NCI-H345 treated with DMSO at 0.1 percent for 48 hours (cell line): ENCODE measurements around the gene SLCO1B1.
A peak's percentile ranks its signal among the peaks of the same experiment; 100 is the strongest.

Source experiments
- DNase-seq: peaks from one replicate; lab custom pipeline; 2025; ENCODE audit not compliant: unreplicated experiment; lab: John Stamatoyannopoulos, UW

Gene SLCO1B1

DNA sequence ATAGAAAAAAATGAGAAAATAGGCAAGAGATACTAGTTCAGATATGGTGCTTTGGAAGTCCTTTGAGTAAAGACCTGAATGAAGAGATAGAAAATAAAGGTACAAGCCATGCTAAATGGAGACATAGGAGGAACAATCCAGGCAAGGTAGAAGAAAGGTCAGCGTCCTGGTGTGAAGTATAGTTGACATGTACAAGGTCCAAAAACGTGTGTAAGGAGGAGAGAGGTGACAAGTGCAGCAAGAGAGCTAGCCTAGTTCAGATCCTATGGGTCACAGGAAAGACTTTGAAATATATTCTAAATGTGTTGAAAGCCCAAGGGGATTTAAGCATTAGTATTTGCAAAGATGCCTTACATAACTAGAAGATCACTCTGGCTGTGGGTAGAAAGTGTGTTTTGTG, 88.2 kb downstream of the SLCO1B1 start:
- DNase-seq = no peak

DNA sequence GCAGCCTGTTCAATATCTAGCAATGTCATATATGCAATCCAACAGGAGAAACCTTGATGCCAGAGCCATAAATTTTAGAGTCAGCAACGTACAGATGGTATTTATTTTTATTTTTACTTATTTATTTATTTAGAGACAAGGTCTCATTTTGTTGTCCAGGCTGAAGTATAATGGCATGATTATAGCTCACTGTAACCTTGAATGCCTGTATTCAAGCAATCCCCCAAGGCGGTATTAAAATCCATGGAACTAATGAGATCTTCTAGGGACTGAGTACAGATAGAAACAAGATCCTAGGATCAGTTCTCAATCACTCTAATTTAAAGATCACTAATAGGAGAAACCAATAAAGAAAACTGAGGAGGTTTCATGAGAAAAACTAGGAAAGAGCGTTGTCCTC, 89.3 kb downstream of the SLCO1B1 start:
- DNase-seq = no peak

DNA sequence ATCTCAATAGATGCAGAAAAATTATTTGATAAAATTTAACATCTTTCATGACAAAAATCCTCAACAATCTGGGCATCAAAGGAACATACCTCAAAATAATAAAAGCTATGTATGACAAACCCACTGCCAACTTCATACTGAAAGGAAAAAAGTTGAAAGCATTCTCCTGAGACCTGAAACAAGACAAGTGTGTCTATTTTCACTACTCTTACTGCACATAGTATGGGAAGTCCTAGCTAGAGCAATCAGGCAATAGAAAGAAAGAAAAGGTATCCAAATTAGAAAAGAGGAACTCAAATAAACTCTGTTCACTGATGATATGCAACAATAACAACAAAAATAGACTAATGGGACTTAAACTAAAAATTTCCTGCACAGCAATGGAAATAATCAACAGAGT, 90.1 kb downstream of the SLCO1B1 start:
- no peak for DNase-seq

DNA sequence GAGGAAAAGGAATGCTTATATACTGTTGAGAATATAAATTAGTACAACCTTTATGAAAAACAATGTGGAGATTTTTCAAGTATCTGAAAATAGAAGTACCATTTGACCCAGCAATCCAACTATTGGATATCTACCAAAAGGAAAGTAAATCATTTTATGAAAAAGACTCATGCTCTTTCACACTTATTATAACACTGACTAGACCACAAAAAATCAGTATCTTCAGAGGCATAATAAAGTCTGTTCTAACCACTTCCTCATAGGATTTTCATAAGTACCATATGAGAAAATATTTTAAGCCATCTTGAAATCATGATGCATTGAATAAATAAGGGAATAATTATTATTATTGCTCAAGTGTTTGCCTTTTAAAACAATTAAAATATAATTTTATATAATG, 90.8 kb downstream of the SLCO1B1 start:
- no peak for DNase-seq

DNA sequence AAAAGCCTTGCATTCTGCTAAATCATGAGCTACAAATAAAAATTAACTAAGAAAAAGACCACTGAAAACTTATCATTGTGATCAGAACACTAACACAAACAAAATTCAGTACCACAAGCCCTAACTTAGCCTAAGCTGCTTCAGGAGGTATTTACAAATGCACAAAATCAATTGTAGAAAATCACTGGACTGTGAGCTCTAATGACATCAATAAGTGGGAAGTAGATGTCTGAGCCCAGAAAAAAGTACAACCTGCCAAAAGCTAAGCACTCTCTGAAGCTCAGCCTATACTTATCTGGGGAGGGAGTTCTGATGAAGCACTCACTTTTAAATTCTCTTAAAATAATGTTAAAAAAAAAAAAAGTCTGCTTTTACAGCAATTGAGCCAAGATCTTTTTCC, 92.9 kb downstream of the SLCO1B1 start:
- DNase-seq = peak; percentile 14

DNA sequence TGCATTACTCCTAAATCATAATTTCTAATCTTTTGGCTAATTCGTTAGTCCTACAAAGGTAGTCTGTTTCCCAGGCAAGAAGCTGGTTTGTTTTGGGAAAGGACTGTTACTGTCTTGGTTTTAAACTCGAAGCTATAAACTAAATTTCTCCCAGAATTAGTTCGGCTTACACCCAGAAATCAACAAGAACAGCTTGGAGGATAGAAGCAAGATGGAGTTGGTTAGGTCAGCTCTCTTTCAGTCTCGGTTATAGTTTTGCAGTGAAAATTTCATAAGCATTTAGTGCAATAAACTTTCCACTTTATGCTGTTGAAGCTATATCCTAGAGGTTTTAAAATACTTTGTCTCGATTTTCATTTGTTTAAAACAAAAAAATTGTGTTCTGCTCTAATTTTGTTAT, 103.4 kb downstream of the SLCO1B1 start:
- DNase-seq = no peak

DNA sequence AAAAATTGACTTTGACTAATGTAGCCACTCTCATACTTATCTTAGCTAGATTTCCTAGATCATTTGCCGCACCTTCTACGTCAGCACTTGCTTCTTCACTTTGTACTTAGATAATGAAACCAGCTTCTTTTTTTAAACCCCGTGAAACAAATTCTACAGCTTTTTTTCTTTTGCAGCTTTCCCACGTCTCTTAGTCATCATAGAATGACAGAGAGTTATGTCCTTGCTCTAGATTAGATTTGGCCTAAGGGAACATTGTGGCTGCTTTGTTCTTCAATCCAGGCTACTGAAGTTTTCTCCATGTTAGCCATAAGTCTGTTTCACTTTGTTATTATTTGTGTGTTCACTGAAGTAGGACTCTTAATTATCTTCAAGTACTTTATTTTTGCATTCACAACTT, 108.9 kb downstream of the SLCO1B1 start:
- no peak for DNase-seq

DNA sequence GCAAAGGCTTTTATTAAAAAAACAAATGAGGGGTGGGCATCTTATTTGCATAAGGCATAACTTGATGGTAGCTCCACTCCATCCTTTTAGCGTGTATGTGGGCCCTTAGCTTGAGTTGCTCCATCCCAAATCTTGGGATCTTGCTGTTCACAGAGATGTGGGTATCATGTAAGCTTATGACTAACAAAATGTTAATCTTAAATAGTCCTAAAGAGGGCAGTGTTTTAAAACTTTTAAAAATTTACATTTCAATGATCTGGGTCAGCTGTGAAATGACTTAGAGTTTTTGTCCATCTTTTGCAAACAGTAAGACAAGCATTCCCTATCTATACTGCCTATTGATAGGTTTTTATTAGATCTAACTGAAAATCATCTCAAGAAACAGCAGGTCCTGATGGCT, 117.7 kb downstream of the SLCO1B1 start:
- DNase-seq = peak; percentile 15

DNA sequence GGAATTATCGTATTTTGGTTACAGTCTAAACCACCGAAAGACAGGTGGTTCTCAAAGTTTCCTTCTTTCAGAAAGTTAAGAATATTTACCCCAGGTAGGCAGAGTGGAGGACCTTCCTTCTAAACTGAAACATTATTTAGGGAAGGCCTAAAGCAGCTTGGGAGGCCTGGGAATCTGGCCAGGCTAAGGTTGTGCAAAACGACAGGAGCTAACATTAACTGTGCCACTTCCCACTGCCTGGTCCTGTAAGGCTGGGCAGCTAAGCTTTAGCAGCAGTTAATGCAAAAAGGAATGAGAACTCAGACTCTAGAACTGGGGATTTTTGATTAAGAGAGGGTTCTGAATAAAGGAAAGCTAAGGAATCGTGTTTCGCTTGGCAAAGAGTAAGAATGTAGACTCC, 121.1 kb downstream of the SLCO1B1 start:
- no peak for DNase-seq

DNA sequence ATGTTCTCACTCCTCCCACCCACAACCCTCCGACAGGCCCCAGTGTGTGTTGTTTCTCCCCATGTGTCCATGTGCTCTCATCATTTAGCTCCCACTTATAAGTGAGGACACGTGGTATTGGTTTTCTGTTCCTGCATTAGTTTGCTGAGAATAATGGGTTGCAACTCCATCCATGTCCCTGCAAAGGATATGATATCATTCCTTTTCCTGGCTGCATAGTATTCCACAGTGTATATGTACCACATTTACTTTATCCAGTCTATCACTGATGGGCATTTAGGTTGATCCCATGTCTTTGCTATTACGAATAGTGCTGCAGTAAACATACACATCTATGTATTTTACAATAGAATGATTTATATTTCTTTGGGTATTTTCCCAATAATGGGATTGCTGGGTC, 126.2 kb downstream of the SLCO1B1 start:
- DNase-seq = no peak

DNA sequence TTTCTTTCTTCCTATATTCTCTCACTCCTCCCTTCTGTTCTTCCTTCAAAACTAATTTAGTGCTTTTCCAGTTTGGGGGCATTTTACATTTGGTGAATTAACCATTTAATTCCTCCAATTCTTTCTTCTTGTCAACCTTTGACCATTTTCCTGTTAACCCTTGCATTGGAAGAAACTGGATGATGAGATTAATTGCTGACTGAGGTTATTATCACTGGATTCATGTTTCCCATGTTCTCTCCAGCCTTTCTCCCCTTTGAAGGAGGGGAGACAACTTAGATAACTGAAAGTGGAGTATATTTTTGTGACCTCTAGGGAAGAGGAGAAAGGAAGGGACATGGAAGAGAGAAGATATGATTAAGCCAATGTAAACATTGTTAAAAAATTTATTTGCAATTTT, 133.2 kb downstream of the SLCO1B1 start:
- DNase-seq = no peak

DNA sequence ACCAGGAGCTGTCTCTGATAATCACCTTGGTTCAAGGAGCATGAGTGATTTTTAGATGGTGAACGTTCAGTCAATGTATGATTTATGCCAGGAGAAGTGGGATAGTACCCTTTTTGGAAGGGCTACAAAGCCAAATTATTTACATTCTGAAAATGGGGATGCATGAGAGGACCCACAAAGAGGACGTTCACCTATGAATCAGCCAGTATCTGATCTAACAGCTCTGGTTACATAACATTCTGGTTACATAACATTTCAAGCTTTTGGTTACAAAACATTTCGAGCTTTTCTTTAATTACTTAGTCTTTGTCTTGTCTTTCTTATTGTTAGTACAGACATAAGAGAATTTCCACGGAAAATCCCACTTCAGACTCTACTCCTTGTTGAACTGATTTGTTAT, 134.9 kb downstream of the SLCO1B1 start:
- no peak for DNase-seq

DNA sequence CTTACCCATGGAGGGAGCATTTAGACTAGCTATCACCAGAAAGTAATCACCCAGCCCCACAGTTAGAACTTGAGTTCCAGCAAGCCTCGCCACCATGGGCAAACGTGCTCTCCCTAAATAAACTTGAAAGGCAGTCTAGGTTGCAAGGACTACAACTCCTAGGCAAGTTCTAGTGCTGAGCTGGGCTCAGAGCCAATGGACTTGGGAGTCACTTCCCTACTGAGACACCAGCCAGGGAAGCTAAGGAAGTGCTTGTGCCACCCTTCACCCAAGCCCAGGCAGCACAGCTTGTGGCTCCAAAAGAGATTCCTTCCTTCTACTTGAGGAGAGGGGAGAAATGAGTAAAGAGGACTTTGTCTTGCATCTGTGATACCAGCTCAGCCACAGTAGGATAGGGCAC, 145.8 kb downstream of the SLCO1B1 start:
- DNase-seq = no peak
